ENCODE results near the gene CHCHD6.

GRCh38 chr3:127000761-127001160, 296.7 kb downstream of the CHCHD6 start:
- no peak for TF ChIP-seq CTCF (IDR thresholded peaks at IDR 0.05)
- no peak for TF ChIP-seq ZFX (IDR thresholded peaks at IDR 0.05; ENCODE audit: borderline replicate concordance)
